ENCODE data around the gene ITGA2.

DNA sequence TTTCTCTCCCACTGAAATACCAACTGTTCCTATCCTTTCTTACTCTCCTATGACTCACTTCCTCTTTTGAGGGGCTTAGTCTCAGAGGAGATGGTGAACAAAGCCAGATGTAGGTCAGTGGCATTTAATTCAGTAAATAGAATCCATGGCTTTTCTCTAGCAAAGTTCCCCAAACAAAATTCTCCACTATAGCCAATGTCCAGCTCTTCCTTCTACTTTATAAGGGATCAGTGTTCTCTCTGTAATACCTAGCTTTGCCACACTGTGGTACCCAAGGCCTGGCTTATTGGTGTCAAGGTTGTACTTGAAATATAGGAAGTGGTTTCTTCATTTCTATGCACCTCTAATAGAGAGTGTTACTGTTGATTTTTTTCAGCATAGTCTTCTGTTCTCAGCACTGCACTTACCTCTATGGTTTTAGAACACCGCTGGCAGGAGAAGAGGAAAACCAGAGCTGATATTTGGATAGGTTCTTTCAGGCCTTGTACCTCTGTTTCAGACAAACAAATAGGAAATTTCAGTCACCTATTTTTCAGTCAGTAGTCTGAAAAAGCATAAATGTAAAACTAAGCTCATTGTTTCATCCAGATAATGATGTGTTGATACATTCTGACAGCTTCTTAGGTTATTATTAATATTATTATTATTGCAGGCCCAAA, 40.6 kb upstream of the ITGA2 start:
- TF ChIP-seq, protein P1, sequence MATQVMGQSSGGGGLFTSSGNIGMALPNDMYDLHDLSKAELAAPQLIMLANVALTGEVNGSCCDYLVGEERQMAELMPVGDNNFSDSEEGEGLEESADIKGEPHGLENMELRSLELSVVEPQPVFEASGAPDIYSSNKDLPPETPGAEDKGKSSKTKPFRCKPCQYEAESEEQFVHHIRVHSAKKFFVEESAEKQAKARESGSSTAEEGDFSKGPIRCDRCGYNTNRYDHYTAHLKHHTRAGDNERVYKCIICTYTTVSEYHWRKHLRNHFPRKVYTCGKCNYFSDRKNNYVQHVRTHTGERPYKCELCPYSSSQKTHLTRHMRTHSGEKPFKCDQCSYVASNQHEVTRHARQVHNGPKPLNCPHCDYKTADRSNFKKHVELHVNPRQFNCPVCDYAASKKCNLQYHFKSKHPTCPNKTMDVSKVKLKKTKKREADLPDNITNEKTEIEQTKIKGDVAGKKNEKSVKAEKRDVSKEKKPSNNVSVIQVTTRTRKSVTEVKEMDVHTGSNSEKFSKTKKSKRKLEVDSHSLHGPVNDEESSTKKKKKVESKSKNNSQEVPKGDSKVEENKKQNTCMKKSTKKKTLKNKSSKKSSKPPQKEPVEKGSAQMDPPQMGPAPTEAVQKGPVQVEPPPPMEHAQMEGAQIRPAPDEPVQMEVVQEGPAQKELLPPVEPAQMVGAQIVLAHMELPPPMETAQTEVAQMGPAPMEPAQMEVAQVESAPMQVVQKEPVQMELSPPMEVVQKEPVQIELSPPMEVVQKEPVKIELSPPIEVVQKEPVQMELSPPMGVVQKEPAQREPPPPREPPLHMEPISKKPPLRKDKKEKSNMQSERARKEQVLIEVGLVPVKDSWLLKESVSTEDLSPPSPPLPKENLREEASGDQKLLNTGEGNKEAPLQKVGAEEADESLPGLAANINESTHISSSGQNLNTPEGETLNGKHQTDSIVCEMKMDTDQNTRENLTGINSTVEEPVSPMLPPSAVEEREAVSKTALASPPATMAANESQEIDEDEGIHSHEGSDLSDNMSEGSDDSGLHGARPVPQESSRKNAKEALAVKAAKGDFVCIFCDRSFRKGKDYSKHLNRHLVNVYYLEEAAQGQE (IDR thresholded peaks at IDR 0.05; ENCODE audit: insufficient read depth in 1 of 2, low read depth in 2 of 2, low read length in 2 of 2) = no peak
- TF ChIP-seq TAF1 (IDR thresholded peaks at IDR 0.05; ENCODE audit: borderline replicate concordance, insufficient read depth, low read length) = no peak

Measured in PFSK-1 (cell line).